Measurements from ENCODE around the gene TFAP2B. TPM values are rescaled to one million over a fixed set of nuclear protein-coding genes. Genes with fewer than 3 reads are reported as not detected.

The TFAP2B gene
- total and polyA plus RNA-seq, 12 donors: 0.01 to 0.07 TPM; not detected in 10

DNA sequence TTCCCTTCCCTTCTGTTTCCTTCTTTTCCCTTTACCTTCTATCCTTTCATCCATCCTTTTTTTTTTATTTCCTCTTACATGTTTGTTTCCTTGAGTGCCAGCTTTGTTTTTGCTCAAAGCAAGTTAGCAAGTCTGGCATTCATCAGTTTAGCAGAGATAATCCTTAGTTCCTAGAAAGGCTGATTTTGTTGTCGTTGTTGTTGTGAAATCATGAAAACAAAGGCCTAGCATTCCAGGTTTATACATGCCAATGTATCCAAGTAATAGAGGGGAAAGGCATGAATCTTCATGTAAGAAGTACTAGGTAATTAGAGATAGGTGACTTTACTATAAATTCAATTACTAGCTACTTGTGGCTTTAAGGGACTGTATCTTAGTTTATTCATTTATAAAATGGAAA, 45.9 kb downstream of the TFAP2B start:
- no peaks in the 10 kb centered on the region for H3K9me3 ChIP-seq
- no peak overlapping the region for H3K27ac ChIP-seq
- H3K36me3 ChIP-seq: no peaks in the 10 kb centered on the region
- TF ChIP-seq CTCF (IDR thresholded peaks at IDR 0.05): no peak
- no peaks in the 10 kb centered on the region for H3K4me1 ChIP-seq
- DNase-seq (no peak), ATAC-seq (no peak)
- intact Hi-C loops (cut with DNase I): no loop called here
- H3K4me3 ChIP-seq: no peak overlapping the region
- H3K27me3 ChIP-seq: peaks cover 0 to 29% (median 0%) of the 10 kb centered on the region in 7 donors
- 16 to 20% methylated on average over 1 of the region's 1 CpG for WGBS, 2 donors

GRCh38 chr6:50868466-50868865, 49.8 kb downstream of the TFAP2B start:
- Histone ChIP-seq H3K4me3 (no peak overlapping the region), H3K27me3 (peaks cover 0 to 15% (median 0%) of the 10 kb centered on the region in 7 donors), H3K27ac (no peak overlapping the region), H3K9me3 (no peaks in the 10 kb centered on the region), H3K4me1 (no peaks in the 10 kb centered on the region), H3K36me3 (no peaks in the 10 kb centered on the region)
- intact Hi-C loops (cut with DNase I): no loop called here
- DNase-seq (no peak), ATAC-seq (no peak)
- TF ChIP-seq CTCF (IDR thresholded peaks at IDR 0.05): no peak
- whole genome bisulfite sequencing, 2 donors: 95 to 100% methylated on average over 1 of the region's 1 CpG

DNA sequence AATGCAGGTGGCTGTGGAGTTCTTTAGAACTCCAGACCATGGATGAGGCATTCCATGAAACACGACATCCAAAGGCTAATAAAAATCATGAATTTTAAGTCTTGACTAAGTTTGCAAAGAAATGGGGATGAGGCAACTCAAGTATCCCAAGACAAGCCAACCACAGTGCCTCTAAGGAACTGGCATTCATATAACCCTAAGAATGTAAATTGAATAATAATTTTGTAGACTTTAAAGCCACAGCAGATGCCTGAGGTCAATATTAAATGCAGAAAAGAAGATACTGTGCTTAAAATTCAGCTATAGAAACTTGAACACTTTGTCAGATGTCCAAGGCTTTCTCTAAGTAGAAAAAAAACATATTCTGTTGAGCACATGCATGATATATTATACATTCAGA, 54.5 kb downstream of the TFAP2B start:
- Histone ChIP-seq H3K4me3 (no peak overlapping the region), H3K36me3 (no peaks in the 10 kb centered on the region), H3K9me3 (peaks cover 0 to 4% (median 0%) of the 10 kb centered on the region in 11 donors), H3K4me1 (no peaks in the 10 kb centered on the region), H3K27ac (no peak overlapping the region), H3K27me3 (peaks cover 0 to 7% (median 0%) of the 10 kb centered on the region in 7 donors)
- DNase-seq: no peak
- no peak for TF ChIP-seq CTCF (IDR thresholded peaks at IDR 0.05)
- no peak for ATAC-seq
- intact Hi-C loops (cut with DNase I): no loop called here
- WGBS, 2 donors: 67 to 69% methylated on average over 1 of the region's 1 CpG

DNA sequence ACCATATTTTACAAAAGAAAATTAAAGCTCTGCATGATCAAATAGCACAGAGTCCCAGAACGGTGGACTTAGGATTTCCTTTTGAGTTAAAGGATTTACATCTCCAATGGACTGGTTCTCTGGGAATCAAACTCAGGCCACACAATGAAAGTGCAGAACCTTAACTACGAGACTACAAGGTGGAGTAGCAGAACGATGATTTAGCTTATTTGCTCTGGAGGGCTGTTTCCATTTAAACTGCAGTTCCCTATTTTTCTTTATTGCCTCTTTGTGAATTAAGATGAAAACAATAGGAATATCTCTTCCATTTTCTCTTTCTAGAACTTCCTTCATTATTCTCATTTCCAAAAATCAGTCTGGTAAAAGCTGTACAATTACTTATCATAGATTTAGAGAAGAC, 65.7 kb downstream of the TFAP2B start:
- no peak for ATAC-seq

More for the DNA sequence above, 65.7 kb downstream of the TFAP2B start:
- no peak overlapping the region for H3K4me3 ChIP-seq
- H3K27ac ChIP-seq: no peak overlapping the region
- intact Hi-C loops (cut with DNase I): no loop called here
- 73 to 81% methylated on average over 3 of the region's 3 CpGs for WGBS, 2 donors
- TF ChIP-seq CTCF (IDR thresholded peaks at IDR 0.05): no peak
- no peaks in the 10 kb centered on the region for H3K4me1 ChIP-seq
- no peak for DNase-seq
- H3K36me3 ChIP-seq: no peaks in the 10 kb centered on the region
- H3K27me3 ChIP-seq: peaks cover 0 to 15% (median 0%) of the 10 kb centered on the region in 7 donors
- H3K9me3 ChIP-seq: no peaks in the 10 kb centered on the region

Measured in heart right ventricle (tissue), 16 donors.